ENCODE measurements around the gene SCYGR7.

Gene SCYGR7

GRCh38 chr2:227766373-227766883 lies 38.3 kb downstream of the SCYGR7 start (continued):
- TF ChIP-seq, protein P1, sequence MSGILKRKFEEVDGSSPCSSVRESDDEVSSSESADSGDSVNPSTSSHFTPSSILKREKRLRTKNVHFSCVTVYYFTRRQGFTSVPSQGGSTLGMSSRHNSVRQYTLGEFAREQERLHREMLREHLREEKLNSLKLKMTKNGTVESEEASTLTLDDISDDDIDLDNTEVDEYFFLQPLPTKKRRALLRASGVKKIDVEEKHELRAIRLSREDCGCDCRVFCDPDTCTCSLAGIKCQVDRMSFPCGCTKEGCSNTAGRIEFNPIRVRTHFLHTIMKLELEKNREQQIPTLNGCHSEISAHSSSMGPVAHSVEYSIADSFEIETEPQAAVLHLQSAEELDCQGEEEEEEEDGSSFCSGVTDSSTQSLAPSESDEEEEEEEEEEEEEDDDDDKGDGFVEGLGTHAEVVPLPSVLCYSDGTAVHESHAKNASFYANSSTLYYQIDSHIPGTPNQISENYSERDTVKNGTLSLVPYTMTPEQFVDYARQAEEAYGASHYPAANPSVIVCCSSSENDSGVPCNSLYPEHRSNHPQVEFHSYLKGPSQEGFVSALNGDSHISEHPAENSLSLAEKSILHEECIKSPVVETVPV (CRISPR knock-in tag; IDR thresholded peaks at IDR 0.05): no peak
- TF ChIP-seq ZNF8 (CRISPR knock-in tag; IDR thresholded peaks at IDR 0.05): no peak
- no peak for TF ChIP-seq GLIS3 (CRISPR knock-in tag; IDR thresholded peaks at IDR 0.05)

DNA sequence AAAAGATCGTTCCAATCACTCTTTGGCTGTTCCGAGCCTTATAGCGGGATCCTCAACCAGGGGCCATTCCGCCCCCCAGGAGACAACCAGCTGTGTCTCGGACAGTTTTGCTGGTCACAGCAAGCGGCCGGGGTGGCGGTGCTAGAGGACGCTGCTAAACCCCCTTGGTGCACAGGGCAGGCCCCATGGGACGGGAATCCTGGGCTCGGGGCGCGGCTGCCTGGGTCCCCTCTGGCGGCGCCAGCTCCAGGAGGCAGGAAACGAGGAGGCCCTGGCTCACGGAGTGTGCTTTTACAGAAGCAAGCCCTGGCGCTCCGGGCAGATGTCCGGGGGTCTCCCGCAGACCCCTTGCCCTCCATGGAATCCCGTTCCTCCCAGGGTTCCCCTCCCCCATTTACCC lies 39.7 kb downstream of the SCYGR7 start:
- TF ChIP-seq ZNF8 (CRISPR knock-in tag; IDR thresholded peaks at IDR 0.05) (no peak), PPARA (CRISPR knock-in tag; IDR thresholded peaks at IDR 0.05; ENCODE audit: borderline replicate concordance) (no peak), BACH2 (CRISPR knock-in tag; IDR thresholded peaks at IDR 0.05; ENCODE audit: borderline replicate concordance) (no peak), SNAI2 (CRISPR knock-in tag; IDR thresholded peaks at IDR 0.05) (no peak), ZNF70 (CRISPR knock-in tag; IDR thresholded peaks at IDR 0.05) (no peak), RARB (CRISPR knock-in tag; IDR thresholded peaks at IDR 0.05) (no peak), ARNTL (CRISPR knock-in tag; IDR thresholded peaks at IDR 0.05; ENCODE audit: borderline replicate concordance, low read depth) (no peak), TOX (CRISPR knock-in tag; IDR thresholded peaks at IDR 0.05; ENCODE audit: borderline replicate concordance) (no peak), CREB5 (CRISPR knock-in tag; IDR thresholded peaks at IDR 0.05; ENCODE audit: low read depth) (no peak), ZFP3 (CRISPR knock-in tag; IDR thresholded peaks at IDR 0.05) (no peak), TCF4 (CRISPR knock-in tag; IDR thresholded peaks at IDR 0.05; ENCODE audit: borderline replicate concordance) (no peak), ISL1 (CRISPR knock-in tag; IDR thresholded peaks at IDR 0.05) (no peak), ZFP30 (CRISPR knock-in tag; IDR thresholded peaks at IDR 0.05) (no peak), GLIS3 (CRISPR knock-in tag; IDR thresholded peaks at IDR 0.05) (no peak), CSDC2 (CRISPR knock-in tag; IDR thresholded peaks at IDR 0.05) (no peak), ZC3H10 (CRISPR knock-in tag; IDR thresholded peaks at IDR 0.05) (no peak), ZNF565 (CRISPR knock-in tag; conservative IDR thresholded peaks at IDR 0.05; ENCODE audit: low read depth) (no peak)
- TF ChIP-seq, protein P1 (CRISPR knock-in tag; IDR thresholded peaks at IDR 0.05): no peak
- TF ChIP-seq, protein P2, sequence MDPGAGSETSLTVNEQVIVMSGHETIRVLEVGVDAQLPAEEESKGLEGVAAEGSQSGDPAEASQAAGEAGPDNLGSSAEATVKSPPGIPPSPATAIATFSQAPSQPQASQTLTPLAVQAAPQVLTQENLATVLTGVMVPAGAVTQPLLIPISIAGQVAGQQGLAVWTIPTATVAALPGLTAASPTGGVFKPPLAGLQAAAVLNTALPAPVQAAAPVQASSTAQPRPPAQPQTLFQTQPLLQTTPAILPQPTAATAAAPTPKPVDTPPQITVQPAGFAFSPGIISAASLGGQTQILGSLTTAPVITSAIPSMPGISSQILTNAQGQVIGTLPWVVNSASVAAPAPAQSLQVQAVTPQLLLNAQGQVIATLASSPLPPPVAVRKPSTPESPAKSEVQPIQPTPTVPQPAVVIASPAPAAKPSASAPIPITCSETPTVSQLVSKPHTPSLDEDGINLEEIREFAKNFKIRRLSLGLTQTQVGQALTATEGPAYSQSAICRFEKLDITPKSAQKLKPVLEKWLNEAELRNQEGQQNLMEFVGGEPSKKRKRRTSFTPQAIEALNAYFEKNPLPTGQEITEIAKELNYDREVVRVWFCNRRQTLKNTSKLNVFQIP (CRISPR knock-in tag; IDR thresholded peaks at IDR 0.05; ENCODE audit: borderline replicate concordance, low read depth): no peak
- TF ChIP-seq, protein P3, sequence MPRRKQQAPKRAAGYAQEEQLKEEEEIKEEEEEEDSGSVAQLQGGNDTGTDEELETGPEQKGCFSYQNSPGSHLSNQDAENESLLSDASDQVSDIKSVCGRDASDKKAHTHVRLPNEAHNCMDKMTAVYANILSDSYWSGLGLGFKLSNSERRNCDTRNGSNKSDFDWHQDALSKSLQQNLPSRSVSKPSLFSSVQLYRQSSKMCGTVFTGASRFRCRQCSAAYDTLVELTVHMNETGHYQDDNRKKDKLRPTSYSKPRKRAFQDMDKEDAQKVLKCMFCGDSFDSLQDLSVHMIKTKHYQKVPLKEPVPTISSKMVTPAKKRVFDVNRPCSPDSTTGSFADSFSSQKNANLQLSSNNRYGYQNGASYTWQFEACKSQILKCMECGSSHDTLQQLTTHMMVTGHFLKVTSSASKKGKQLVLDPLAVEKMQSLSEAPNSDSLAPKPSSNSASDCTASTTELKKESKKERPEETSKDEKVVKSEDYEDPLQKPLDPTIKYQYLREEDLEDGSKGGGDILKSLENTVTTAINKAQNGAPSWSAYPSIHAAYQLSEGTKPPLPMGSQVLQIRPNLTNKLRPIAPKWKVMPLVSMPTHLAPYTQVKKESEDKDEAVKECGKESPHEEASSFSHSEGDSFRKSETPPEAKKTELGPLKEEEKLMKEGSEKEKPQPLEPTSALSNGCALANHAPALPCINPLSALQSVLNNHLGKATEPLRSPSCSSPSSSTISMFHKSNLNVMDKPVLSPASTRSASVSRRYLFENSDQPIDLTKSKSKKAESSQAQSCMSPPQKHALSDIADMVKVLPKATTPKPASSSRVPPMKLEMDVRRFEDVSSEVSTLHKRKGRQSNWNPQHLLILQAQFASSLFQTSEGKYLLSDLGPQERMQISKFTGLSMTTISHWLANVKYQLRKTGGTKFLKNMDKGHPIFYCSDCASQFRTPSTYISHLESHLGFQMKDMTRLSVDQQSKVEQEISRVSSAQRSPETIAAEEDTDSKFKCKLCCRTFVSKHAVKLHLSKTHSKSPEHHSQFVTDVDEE (CRISPR knock-in tag; IDR thresholded peaks at IDR 0.05): no peak
- ATAC-seq: no peak

DNA sequence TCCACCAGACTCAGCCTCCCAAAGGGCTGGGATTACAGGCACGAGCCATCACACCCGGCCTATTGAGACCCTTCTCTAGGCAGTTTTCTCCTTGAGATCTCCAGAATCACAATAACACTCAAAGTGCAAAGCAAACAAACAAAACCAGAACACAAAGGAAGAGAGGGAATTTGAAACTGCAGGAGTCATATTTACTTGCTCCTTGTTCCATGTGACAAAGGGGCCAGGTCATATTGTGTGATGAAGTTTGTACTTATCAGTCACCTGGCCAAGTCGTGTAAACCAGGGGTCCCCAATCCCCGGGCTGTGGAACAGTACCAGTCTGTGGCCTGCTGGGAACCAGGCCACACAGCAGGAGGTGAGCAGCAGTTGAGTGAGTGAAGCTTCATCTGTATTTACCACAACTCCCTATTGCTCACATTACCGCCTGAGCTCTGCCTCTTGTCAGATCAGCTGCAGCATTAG lies 44.1 kb downstream of the SCYGR7 start:
- no peak for ATAC-seq
- TF ChIP-seq PATZ1 (CRISPR knock-in tag; IDR thresholded peaks at IDR 0.05; ENCODE audit: borderline replicate concordance): no peak
- TF ChIP-seq ZFP3 (CRISPR knock-in tag; IDR thresholded peaks at IDR 0.05): no peak
- TF ChIP-seq ESRRG (CRISPR knock-in tag; IDR thresholded peaks at IDR 0.05): no peak
- TF ChIP-seq, protein P1 (CRISPR knock-in tag; IDR thresholded peaks at IDR 0.05): no peak
- no peak for TF ChIP-seq PPARA (CRISPR knock-in tag; IDR thresholded peaks at IDR 0.05; ENCODE audit: borderline replicate concordance)
- no peak for TF ChIP-seq ISL1 (CRISPR knock-in tag; IDR thresholded peaks at IDR 0.05)
- TF ChIP-seq CREB5 (CRISPR knock-in tag; IDR thresholded peaks at IDR 0.05; ENCODE audit: low read depth): no peak
- no peak for TF ChIP-seq ZFP30 (CRISPR knock-in tag; IDR thresholded peaks at IDR 0.05)
- TF ChIP-seq RARB (CRISPR knock-in tag; IDR thresholded peaks at IDR 0.05): no peak
- no peak for TF ChIP-seq SNAI2 (CRISPR knock-in tag; IDR thresholded peaks at IDR 0.05)

Measured in SK-N-SH treated with all-trans-retinoic acid at 6 μM for 48 hours (cell line).